Osteoblast (primary cell): ENCODE data around the gene TMEM41B. TPM values are rescaled to one million over a fixed set of nuclear protein-coding genes. Genes with fewer than 3 reads are reported as not detected.
"Not testable (repeated sequence)": the region's sequence is repeated elsewhere in the genome, so short reads cannot be mapped to it uniquely, and the experiment has no call there.

Experiments used
- DNase-seq: peaks from one replicate; pipeline ENCODE4 v3.0.0; 2011; ENCODE audit warnings: low spot score, mixed read lengths; ENCODE audit not compliant: insufficient read length; ENCODE audit errors: missing footprints
- H2AFZ ChIP-seq: 2 replicates; pipeline ENCODE4 v1.6.0; 2011; ENCODE audit warnings: mild to moderate bottlenecking, low read length
- H3K27ac ChIP-seq: 2 replicates; pipeline ENCODE4 v1.5.1; 2011; ENCODE audit warnings: mild to moderate bottlenecking, low read depth, low read length, moderate library complexity
- H3K27me3 ChIP-seq: 2 replicates; pipeline ENCODE4 v1.6.0; 2012; ENCODE audit warnings: mild to moderate bottlenecking, control low read depth, inconsistent platforms, low read length, moderate library complexity; ENCODE audit not compliant: insufficient read depth
- H3K36me3 ChIP-seq: 2 replicates; pipeline ENCODE4 v1.5.1; 2011; ENCODE audit warnings: mild to moderate bottlenecking, low read length, control low read depth, moderate library complexity; ENCODE audit not compliant: insufficient read depth
- H3K4me1 ChIP-seq: 2 replicates; pipeline ENCODE4 v1.5.1; 2011; ENCODE audit warnings: mild to moderate bottlenecking, low read length, control low read depth, moderate library complexity; ENCODE audit not compliant: insufficient read depth
- H3K4me2 ChIP-seq: 2 replicates; pipeline ENCODE4 v1.6.0; 2011; ENCODE audit warnings: mild to moderate bottlenecking, low read length; ENCODE audit not compliant: insufficient read depth
- H3K4me3 ChIP-seq: fragments of 200-600 bp; sonication (generic); 3 replicates; pipeline ENCODE4 v1.5.1; 2012; ENCODE audit warnings: mild to moderate bottlenecking, low read length, inconsistent platforms; ENCODE audit not compliant: insufficient read depth
- H3K79me2 ChIP-seq: 2 replicates; pipeline ENCODE4 v1.6.0; 2012; ENCODE audit warnings: mild to moderate bottlenecking, low read length, control low read depth, inconsistent platforms; ENCODE audit not compliant: insufficient read depth
- H3K9me3 ChIP-seq: 2 replicates; pipeline ENCODE4 v1.5.1; 2011; ENCODE audit warnings: low read depth, low read length, control low read depth
- H4K20me1 ChIP-seq: 2 replicates; pipeline ENCODE4 v1.6.0; 2012; ENCODE audit warnings: mild to moderate bottlenecking, low read length, control low read depth; ENCODE audit not compliant: insufficient read depth
- total RNA-seq: library from RNA; depleted of rRNA; stranded (reverse); fragments of >200 nt; gene quantifications from 2 replicates; pipeline ENCODE4 v1.2.3, GENCODE V29; 2012
- TF ChIP-seq, protein P1 (sequence below): IDR thresholded peaks from 2 replicates; pipeline ENCODE4 v1.5.1; 2011; ENCODE audit warnings: mild to moderate bottlenecking, low read depth, low read length, moderate library complexity; ENCODE audit errors: extremely low read depth

TMEM41B gene
- total RNA-seq, 1 donor: 56.1 TPM

DNA sequence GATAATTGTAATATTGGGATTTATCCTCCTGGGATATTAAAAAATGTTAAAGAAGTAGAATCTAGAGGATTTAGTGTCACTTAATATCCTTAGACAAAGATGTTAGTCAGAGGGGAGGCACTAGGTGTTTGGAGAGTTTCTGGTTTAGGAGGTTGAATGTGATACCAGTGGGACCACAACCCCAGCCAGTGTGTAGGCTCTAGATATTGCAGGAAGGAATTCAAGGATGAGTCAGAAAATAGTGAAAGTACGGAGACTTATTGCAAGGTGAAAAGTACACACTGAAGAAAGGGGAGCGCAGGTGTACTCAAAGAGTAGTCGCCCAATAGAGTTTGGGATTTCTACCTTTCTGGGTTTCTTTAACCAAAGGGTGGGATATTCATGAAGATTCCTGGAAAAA, 5.7 kb upstream of the TMEM41B start:
- peaks cover 2% of the 10 kb centered on the region for H3K4me1 ChIP-seq
- no peaks in the 10 kb centered on the region for H3K27me3 ChIP-seq
- DNase-seq: peak; percentile 29
- no peak overlapping the region for H3K4me2 ChIP-seq
- H3K36me3 ChIP-seq: no peaks in the 10 kb centered on the region
- no peak overlapping the region for H3K27ac ChIP-seq
- TF ChIP-seq, protein P1, sequence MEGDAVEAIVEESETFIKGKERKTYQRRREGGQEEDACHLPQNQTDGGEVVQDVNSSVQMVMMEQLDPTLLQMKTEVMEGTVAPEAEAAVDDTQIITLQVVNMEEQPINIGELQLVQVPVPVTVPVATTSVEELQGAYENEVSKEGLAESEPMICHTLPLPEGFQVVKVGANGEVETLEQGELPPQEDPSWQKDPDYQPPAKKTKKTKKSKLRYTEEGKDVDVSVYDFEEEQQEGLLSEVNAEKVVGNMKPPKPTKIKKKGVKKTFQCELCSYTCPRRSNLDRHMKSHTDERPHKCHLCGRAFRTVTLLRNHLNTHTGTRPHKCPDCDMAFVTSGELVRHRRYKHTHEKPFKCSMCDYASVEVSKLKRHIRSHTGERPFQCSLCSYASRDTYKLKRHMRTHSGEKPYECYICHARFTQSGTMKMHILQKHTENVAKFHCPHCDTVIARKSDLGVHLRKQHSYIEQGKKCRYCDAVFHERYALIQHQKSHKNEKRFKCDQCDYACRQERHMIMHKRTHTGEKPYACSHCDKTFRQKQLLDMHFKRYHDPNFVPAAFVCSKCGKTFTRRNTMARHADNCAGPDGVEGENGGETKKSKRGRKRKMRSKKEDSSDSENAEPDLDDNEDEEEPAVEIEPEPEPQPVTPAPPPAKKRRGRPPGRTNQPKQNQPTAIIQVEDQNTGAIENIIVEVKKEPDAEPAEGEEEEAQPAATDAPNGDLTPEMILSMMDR: no peak
- H3K79me2 ChIP-seq: no peaks in the 10 kb centered on the region
- no peaks in the 10 kb centered on the region for H3K9me3 ChIP-seq
- H3K4me3 ChIP-seq: no peak overlapping the region
- H4K20me1 ChIP-seq: no peaks in the 10 kb centered on the region
- peak overlapping the region; percentile 51 for H2AFZ ChIP-seq

GRCh38 chr11:9319377-9320001, 5.1 kb upstream of the TMEM41B start:
- H3K36me3 ChIP-seq: not testable (repeated sequence)

GRCh38 chr11:9318442-9319376, 4.3 kb upstream of the TMEM41B start:
- H4K20me1 ChIP-seq, H2AFZ ChIP-seq, H3K4me1 ChIP-seq: not testable (repeated sequence)

More at GRCh38 chr11:9319377-9320001, 5.1 kb upstream of the TMEM41B start:
- H3K4me3 ChIP-seq, H3K27me3 ChIP-seq, H3K4me2 ChIP-seq, H3K79me2 ChIP-seq, H3K9me3 ChIP-seq, H3K27ac ChIP-seq, H4K20me1 ChIP-seq, H3K4me1 ChIP-seq: not testable (repeated sequence)
- peak overlapping the region; percentile 51 for H2AFZ ChIP-seq
- peak; percentile 11 for DNase-seq

DNA sequence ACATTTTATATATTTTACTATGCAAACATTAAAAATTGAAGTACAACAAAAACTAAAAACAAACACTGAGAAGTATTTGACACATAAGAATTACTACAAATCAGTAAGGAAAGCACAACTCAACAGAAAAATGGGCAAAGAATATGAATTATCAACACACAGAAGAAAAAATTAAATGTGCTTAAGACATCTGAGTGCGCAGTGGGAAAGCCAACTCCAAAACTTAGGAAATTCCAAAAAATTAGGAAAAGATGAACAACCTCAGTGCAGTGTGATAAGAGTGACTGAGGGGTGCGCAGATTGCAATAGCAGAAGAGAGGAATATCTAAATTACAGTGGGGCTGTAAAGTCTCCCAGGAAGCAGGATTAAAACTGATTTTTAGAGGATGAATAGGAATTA, 1.9 kb upstream of the TMEM41B start:
- peak; percentile 8 for DNase-seq
- Histone ChIP-seq H3K79me2 (peaks cover 30% of the 10 kb centered on the region), H3K4me1 (peaks cover 9% of the 10 kb centered on the region), H3K9me3 (no peaks in the 10 kb centered on the region), H3K36me3 (no peaks in the 10 kb centered on the region), H3K4me3 (no peak overlapping the region), H3K27ac (no peak overlapping the region), H3K4me2 (no peak overlapping the region), H4K20me1 (peaks cover 20% of the 10 kb centered on the region), H3K27me3 (no peaks in the 10 kb centered on the region), H2AFZ (no peak overlapping the region)
- TF ChIP-seq, protein P1: no peak

More at GRCh38 chr11:9318442-9319376, 4.3 kb upstream of the TMEM41B start:
- not testable (repeated sequence) for H3K27me3 ChIP-seq, H3K36me3 ChIP-seq, H3K4me3 ChIP-seq, DNase-seq, H3K4me2 ChIP-seq, H3K27ac ChIP-seq, H3K9me3 ChIP-seq, H3K79me2 ChIP-seq
